Measurements from ENCODE around the gene DDX3X. TPM values are rescaled to one million over a fixed set of nuclear protein-coding genes. Genes with fewer than 3 reads are reported as not detected.

DDX3X gene
- total and polyA plus RNA-seq, 2 of the 4 experiments (the other 2 are of a cell fraction): 64.8 to 229 TPM

DNA sequence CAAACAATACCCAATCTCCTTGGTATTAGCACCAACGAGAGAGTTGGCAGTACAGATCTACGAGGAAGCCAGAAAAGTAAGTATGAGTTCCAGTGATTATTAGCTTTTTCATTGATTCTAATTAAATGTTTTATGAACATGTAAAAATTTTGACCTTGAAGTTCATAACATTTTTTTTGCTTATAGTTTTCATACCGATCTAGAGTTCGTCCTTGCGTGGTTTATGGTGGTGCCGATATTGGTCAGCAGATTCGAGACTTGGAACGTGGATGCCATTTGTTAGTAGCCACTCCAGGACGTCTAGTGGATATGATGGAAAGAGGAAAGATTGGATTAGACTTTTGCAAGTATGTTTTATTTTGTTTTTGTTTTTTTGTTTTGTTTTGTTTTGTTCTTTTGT lies 10.1 kb downstream of the DDX3X start:
- no peak overlapping the region for H3K4me3 ChIP-seq (ENCODE audit: insufficient read depth, low read depth, low read length)
- dilution Hi-C loops (cut with HindIII; ENCODE audit: low sequenced_read_pairs, unreplicated experiment): no loop called here
- no peak overlapping the region for H3K27ac ChIP-seq (ENCODE audit: insufficient read depth, low read length)
- no peaks in the 10 kb centered on the region for H3K9me3 ChIP-seq (ENCODE audit: control insufficient read depth, insufficient read depth, low read length)
- intact Hi-C loops (cut with micrococcal nuclease): no loop called here
- no peak overlapping the region for H3K14ac ChIP-seq (replicated peaks; ENCODE audit: low read depth, low read length)
- H2AK5ac ChIP-seq (ENCODE audit: low read depth, low read length): no peak overlapping the region
- peaks cover 38 to 55% of the 10 kb centered on the region in 2 experiments for H3K79me1 ChIP-seq (ENCODE audit: low read depth in 1 of 2, low read length in 2 of 2)
- no peak for ATAC-seq (ENCODE audit: low read depth)
- no peak overlapping the region for H4K91ac ChIP-seq (ENCODE audit: insufficient read depth, low read depth, low read length)
- H3K36me3 ChIP-seq (ENCODE audit: control insufficient read depth, insufficient read depth, low read length): peaks cover 79% of the 10 kb centered on the region
- no peak overlapping the region for H3K9ac ChIP-seq (ENCODE audit: low read depth, low read length)
- TF ChIP-seq RCOR1 (IDR thresholded peaks at IDR 0.05; ENCODE audit: insufficient replicate concordance, low read length) (no peak), FOS (IDR thresholded peaks at IDR 0.05; ENCODE audit: low read depth, low read length) (no peak), MAZ (IDR thresholded peaks at IDR 0.05; ENCODE audit: borderline replicate concordance, low read depth, low read length) (no peak), POLR2A (IDR thresholded peaks at IDR 0.05; ENCODE audit: low read depth, low read length) (no peak), CHD1 (IDR thresholded peaks at IDR 0.05; ENCODE audit: low read depth, low read length) (no peak), NFE2L2 (IDR thresholded peaks at IDR 0.05; ENCODE audit: low read depth, low read length) (no peak), RFX5 (IDR thresholded peaks at IDR 0.05; ENCODE audit: low read depth, low read length) (no peak), RAD21 (IDR thresholded peaks at IDR 0.05; ENCODE audit: low read length) (no peak), MAFK (IDR thresholded peaks at IDR 0.05; ENCODE audit: low read depth, low read length) (no peak), MXI1 (IDR thresholded peaks at IDR 0.05; ENCODE audit: borderline replicate concordance, low read depth, low read length) (no peak), SMC3 (IDR thresholded peaks at IDR 0.05; ENCODE audit: low read depth, low read length) (no peak)
- TF ChIP-seq, protein P1, sequence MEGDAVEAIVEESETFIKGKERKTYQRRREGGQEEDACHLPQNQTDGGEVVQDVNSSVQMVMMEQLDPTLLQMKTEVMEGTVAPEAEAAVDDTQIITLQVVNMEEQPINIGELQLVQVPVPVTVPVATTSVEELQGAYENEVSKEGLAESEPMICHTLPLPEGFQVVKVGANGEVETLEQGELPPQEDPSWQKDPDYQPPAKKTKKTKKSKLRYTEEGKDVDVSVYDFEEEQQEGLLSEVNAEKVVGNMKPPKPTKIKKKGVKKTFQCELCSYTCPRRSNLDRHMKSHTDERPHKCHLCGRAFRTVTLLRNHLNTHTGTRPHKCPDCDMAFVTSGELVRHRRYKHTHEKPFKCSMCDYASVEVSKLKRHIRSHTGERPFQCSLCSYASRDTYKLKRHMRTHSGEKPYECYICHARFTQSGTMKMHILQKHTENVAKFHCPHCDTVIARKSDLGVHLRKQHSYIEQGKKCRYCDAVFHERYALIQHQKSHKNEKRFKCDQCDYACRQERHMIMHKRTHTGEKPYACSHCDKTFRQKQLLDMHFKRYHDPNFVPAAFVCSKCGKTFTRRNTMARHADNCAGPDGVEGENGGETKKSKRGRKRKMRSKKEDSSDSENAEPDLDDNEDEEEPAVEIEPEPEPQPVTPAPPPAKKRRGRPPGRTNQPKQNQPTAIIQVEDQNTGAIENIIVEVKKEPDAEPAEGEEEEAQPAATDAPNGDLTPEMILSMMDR (conservative IDR thresholded peaks at IDR 0.05; ENCODE audit: low read depth, low read length): no peak
- TF ChIP-seq, protein P2, sequence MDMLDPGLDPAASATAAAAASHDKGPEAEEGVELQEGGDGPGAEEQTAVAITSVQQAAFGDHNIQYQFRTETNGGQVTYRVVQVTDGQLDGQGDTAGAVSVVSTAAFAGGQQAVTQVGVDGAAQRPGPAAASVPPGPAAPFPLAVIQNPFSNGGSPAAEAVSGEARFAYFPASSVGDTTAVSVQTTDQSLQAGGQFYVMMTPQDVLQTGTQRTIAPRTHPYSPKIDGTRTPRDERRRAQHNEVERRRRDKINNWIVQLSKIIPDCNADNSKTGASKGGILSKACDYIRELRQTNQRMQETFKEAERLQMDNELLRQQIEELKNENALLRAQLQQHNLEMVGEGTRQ (IDR thresholded peaks at IDR 0.05; ENCODE audit: low read depth, low read length): no peak
- TF ChIP-seq, protein P3, sequence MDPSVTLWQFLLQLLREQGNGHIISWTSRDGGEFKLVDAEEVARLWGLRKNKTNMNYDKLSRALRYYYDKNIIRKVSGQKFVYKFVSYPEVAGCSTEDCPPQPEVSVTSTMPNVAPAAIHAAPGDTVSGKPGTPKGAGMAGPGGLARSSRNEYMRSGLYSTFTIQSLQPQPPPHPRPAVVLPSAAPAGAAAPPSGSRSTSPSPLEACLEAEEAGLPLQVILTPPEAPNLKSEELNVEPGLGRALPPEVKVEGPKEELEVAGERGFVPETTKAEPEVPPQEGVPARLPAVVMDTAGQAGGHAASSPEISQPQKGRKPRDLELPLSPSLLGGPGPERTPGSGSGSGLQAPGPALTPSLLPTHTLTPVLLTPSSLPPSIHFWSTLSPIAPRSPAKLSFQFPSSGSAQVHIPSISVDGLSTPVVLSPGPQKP (IDR thresholded peaks at IDR 0.05; ENCODE audit: borderline replicate concordance, low read depth, low read length): no peak
- in situ Hi-C loops (cut with MboI; ENCODE audit: low sequenced_read_pairs): no loop called here
- H2BK20ac ChIP-seq (ENCODE audit: low read depth, low read length): no peak overlapping the region
- no peak overlapping the region for H2BK15ac ChIP-seq (ENCODE audit: low read depth, low read length)
- ChIA-PET POLR2A (ENCODE audit: unreplicated experiment) (no interaction called here), CTCF (no interaction called here)
- no peak overlapping the region for H4K5ac ChIP-seq (ENCODE audit: low read depth, low read length)
- H3K56ac ChIP-seq (ENCODE audit: extremely low read depth, insufficient read depth, low read length): no peak overlapping the region
- no peak overlapping the region for H4K8ac ChIP-seq (ENCODE audit: low read depth in 2 of 2, low read length in 2 of 2)
- WGBS, 2 experiments (ENCODE audit: extremely low coverage in 2 of 2, insufficient read length in 1 of 2): 100% methylated on average over 6 of the region's 9 CpGs; no CpG with 5 or more reads in 1 of the 2 experiments
- no peak for DNase-seq
- no peaks in the 10 kb centered on the region for H3K27me3 ChIP-seq (ENCODE audit: control insufficient read depth, insufficient read depth, low read length)
- no peak overlapping the region for H3K18ac ChIP-seq (ENCODE audit: low read depth, low read length)
- no peak overlapping the region for H3K23ac ChIP-seq (ENCODE audit: low read depth, low read length)
- no peak overlapping the region for H2BK5ac ChIP-seq (ENCODE audit: low read depth, low read length, poor library complexity, severe bottlenecking)
- no peaks in the 10 kb centered on the region; the same call in 1 of the 2 replicates for H3K4me1 ChIP-seq (ENCODE audit: control insufficient read depth, insufficient read depth, low read length)
- H2AK9ac ChIP-seq (replicated peaks; ENCODE audit: low read depth, low read length, poor library complexity): no peak overlapping the region
- H4K20me1 ChIP-seq (ENCODE audit: insufficient read depth, low read length): peaks cover 91% of the 10 kb centered on the region
- H2BK120ac ChIP-seq (ENCODE audit: low read depth, low read length): no peak overlapping the region
- no peaks in the 10 kb centered on the region for H3K9me1 ChIP-seq (ENCODE audit: insufficient read depth, low read length)
- H2AFZ ChIP-seq (replicated peaks; ENCODE audit: low read length, poor library complexity): no peak overlapping the region
- no peak overlapping the region for H3K4ac ChIP-seq (ENCODE audit: low read depth, low read length)
- H3K4me2 ChIP-seq (ENCODE audit: low read depth, low read length): no peak overlapping the region
- no TSS peak for BruUV-seq (replicated peaks)

Data from IMR-90 (cell line).